Measurements from ENCODE around the gene LEO1.

LEO1 gene

DNA sequence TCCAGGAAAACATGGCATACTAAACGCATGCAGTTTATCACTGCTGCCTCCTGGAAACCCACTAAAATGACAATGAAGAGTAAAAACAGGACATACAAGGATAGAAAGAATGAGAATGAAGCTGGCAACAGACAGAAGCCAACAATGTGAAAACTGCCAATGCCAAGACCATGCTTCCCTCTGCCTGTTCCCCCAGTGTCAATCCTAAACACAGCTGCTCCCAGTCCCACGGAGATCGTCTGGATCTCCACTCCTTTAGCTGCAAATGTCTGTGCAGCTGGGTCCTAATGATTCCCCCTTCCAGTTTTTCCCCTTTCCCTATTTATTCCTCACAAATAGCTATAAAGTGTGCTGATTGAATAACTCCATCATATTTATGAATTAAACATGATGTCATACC lies 16.1 kb downstream of the LEO1 start:
- Histone ChIP-seq H3K27ac (ENCODE audit: low read depth, low read length) (no peak overlapping the region), H3K4me1 (ENCODE audit: insufficient read depth, low read length) (no peaks in the 10 kb centered on the region), H3K4me3 (ENCODE audit: low read depth in 1 of 2, low read length in 2 of 2) (no peak overlapping the region), H3K9me3 (ENCODE audit: low read length) (no peaks in the 10 kb centered on the region), H3K36me3 (ENCODE audit: insufficient read depth, low read length) (peaks cover 45% of the 10 kb centered on the region), H3K27me3 (ENCODE audit: control insufficient read depth in 1 of 2, insufficient read depth in 2 of 2, low read length in 2 of 2) (no peaks in the 10 kb centered on the region), H3K9ac (ENCODE audit: low read length) (no peak overlapping the region)

DNA sequence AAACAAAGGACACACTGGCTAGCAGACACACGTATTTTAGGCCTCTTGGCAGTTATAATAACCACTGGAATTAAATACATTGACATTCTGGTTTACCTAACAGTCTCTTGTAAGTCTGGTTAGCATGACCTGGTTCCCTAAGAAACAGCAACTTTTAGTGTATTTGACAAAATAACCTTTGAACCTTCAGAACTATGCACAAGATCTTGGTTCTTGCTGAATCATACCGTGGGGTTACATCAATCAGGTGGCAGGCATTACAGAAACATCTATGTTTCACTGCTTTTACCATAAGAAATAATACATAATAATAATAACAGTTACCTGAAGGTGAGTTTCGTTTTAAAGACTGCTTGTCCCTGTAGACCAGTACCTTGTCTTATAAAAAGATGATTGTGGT lies 18.8 kb downstream of the LEO1 start:
- Histone ChIP-seq H3K36me3 (ENCODE audit: insufficient read depth, low read length) (peaks cover 47% of the 10 kb centered on the region), H3K27me3 (ENCODE audit: control insufficient read depth in 1 of 2, insufficient read depth in 2 of 2, low read length in 2 of 2) (no peaks in the 10 kb centered on the region), H3K9me3 (ENCODE audit: low read length) (no peaks in the 10 kb centered on the region), H3K4me1 (ENCODE audit: insufficient read depth, low read length) (no peaks in the 10 kb centered on the region), H3K4me3 (ENCODE audit: low read depth in 1 of 2, low read length in 2 of 2) (no peak overlapping the region), H3K9ac (ENCODE audit: low read length) (no peak overlapping the region), H3K27ac (ENCODE audit: low read depth, low read length) (no peak overlapping the region)

DNA sequence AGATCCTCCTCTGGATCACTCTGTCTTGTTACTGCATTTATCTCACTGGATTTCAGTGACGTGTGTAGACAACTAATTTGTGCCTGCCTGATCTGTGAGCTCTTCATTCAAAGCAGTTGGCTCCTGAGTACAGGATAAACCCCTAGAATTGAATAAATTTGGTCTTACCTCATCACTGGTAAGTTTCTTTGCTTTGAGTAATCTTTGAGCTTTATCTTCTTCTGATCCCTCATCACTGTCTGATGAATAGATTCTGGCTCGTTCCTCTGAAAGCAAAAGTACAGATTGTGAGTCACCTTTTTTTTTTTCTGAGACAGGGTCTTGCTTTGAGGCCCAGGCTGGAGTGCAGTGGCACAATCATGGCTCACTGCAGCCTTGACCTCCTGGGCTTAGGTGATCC lies 24.5 kb downstream of the LEO1 start:
- Histone ChIP-seq H3K27ac (ENCODE audit: low read depth, low read length) (no peak overlapping the region), H3K27me3 (ENCODE audit: control insufficient read depth in 1 of 2, insufficient read depth in 2 of 2, low read length in 2 of 2) (no peaks in the 10 kb centered on the region), H3K36me3 (ENCODE audit: insufficient read depth, low read length) (peaks cover 40% of the 10 kb centered on the region), H3K9ac (ENCODE audit: low read length) (no peak overlapping the region), H3K9me3 (ENCODE audit: low read length) (no peaks in the 10 kb centered on the region), H3K4me1 (ENCODE audit: insufficient read depth, low read length) (no peaks in the 10 kb centered on the region), H3K4me3 (ENCODE audit: low read depth in 1 of 2, low read length in 2 of 2) (no peak overlapping the region)

- Histone ChIP-seq H3K4me1 (ENCODE audit: insufficient read depth, low read length) (no peaks in the 10 kb centered on the region), H3K27ac (ENCODE audit: low read depth, low read length) (no peak overlapping the region), H3K27me3 (ENCODE audit: control insufficient read depth in 1 of 2, insufficient read depth in 2 of 2, low read length in 2 of 2) (no peaks in the 10 kb centered on the region), H3K9ac (ENCODE audit: low read length) (no peak overlapping the region), H3K36me3 (ENCODE audit: insufficient read depth, low read length) (peaks cover 17% of the 10 kb centered on the region), H3K4me3 (ENCODE audit: low read depth in 1 of 2, low read length in 2 of 2) (no peak overlapping the region), H3K9me3 (ENCODE audit: low read length) (no peaks in the 10 kb centered on the region)
These were observed 32.4 kb downstream of the LEO1 start for GRCh38 chr15:51939216-51939615.

DNA sequence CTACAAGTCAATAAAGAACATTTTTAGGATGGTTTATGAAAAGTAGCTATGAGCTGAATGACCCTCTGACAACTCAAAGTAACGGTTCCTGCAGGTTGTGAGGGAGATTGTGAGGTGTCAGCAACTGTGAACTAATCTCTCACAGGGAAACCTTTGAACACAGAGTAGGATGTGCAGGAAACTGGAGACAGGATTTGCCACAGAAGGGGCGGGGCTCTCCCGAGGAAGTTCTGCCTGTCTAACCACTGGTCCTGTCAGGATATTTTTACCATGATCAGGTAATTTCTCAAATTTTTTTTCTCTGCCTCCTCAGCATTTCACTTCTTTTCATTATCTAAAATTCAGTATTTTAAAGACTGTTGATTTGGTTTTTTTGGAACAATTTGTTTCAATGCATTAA lies 33.3 kb downstream of the LEO1 start:
- H3K9me3 ChIP-seq (ENCODE audit: low read length): no peaks in the 10 kb centered on the region
- no peaks in the 10 kb centered on the region for H3K4me1 ChIP-seq (ENCODE audit: insufficient read depth, low read length)
- no peak overlapping the region for H3K9ac ChIP-seq (ENCODE audit: low read length)
- H3K36me3 ChIP-seq (ENCODE audit: insufficient read depth, low read length): peaks cover 17% of the 10 kb centered on the region
- H3K27ac ChIP-seq (ENCODE audit: low read depth, low read length): no peak overlapping the region
- no peaks in the 10 kb centered on the region for H3K27me3 ChIP-seq (ENCODE audit: control insufficient read depth in 1 of 2, insufficient read depth in 2 of 2, low read length in 2 of 2)
- no peak overlapping the region for H3K4me3 ChIP-seq (ENCODE audit: low read depth in 1 of 2, low read length in 2 of 2)

DNA sequence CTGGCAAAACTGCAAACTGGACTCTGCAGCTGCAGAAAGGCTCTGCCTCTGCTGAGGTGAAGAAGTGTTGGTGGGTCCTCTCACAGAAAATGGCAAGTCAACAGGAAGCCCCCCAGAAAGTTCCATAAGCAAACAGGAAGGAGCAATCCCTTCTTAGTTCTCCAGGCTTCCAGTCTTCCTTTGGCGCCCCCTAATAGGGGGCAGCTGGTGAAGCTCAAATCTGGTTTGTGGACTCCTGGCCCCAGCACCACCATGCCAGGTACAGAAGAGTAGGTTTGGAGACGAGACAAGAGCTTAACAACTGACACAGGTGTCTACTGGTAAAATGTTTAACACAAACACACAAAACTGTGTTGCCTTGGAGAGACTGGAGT lies 35.5 kb downstream of the LEO1 start:
- Histone ChIP-seq H3K9ac (ENCODE audit: low read length) (no peak overlapping the region), H3K27me3 (ENCODE audit: control insufficient read depth in 1 of 2, insufficient read depth in 2 of 2, low read length in 2 of 2) (no peaks in the 10 kb centered on the region), H3K36me3 (ENCODE audit: insufficient read depth, low read length) (peaks cover 17% of the 10 kb centered on the region), H3K4me3 (ENCODE audit: low read depth in 1 of 2, low read length in 2 of 2) (no peak overlapping the region), H3K27ac (ENCODE audit: low read depth, low read length) (no peak overlapping the region), H3K9me3 (ENCODE audit: low read length) (no peaks in the 10 kb centered on the region), H3K4me1 (ENCODE audit: insufficient read depth, low read length) (no peaks in the 10 kb centered on the region)

DNA sequence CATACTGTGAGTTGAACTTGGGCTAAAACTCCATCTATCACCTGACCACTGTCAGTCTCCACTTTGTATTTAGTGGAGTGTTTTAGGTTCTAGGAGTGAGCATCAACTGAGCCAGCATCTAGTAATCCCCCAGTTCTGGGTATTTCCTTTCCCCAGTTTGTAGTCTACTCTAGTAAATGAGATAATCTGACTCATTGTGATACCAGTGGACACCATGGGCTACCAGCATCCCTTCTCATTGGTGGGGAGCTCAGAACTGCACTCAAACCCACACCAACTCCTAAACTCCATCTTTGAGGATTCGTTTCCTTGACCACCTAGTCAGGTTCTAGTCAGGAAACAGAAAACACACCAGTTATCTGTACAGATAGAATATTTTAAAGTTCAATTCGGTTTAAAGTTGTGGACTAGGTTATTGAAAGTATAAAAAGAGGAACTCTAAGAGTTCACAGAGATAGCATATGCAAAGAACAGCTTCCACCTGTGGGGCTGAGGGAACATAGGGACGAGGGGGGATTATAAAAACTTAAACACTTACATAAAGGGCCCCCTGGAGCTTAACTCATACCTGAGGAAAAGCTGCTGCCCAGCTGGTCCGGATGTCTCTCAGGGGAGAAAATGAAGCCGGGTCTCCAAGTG lies 36.0 kb downstream of the LEO1 start:
- Histone ChIP-seq H3K27ac (ENCODE audit: low read depth, low read length) (no peak overlapping the region), H3K27me3 (ENCODE audit: control insufficient read depth in 1 of 2, insufficient read depth in 2 of 2, low read length in 2 of 2) (no peaks in the 10 kb centered on the region), H3K9me3 (ENCODE audit: low read length) (no peaks in the 10 kb centered on the region), H3K9ac (ENCODE audit: low read length) (no peak overlapping the region), H3K4me1 (ENCODE audit: insufficient read depth, low read length) (no peaks in the 10 kb centered on the region), H3K36me3 (ENCODE audit: insufficient read depth, low read length) (peaks cover 17% of the 10 kb centered on the region), H3K4me3 (ENCODE audit: low read depth in 1 of 2, low read length in 2 of 2) (no peak overlapping the region)

GRCh38 chr15:51932161-51932560 lies 39.4 kb downstream of the LEO1 start:
- Histone ChIP-seq H3K4me1 (ENCODE audit: insufficient read depth, low read length) (no peaks in the 10 kb centered on the region), H3K27me3 (ENCODE audit: control insufficient read depth in 1 of 2, insufficient read depth in 2 of 2, low read length in 2 of 2) (no peaks in the 10 kb centered on the region), H3K9me3 (ENCODE audit: low read length) (no peaks in the 10 kb centered on the region), H3K9ac (ENCODE audit: low read length) (no peak overlapping the region), H3K27ac (ENCODE audit: low read depth, low read length) (no peak overlapping the region), H3K36me3 (ENCODE audit: insufficient read depth, low read length) (peaks cover 13% of the 10 kb centered on the region), H3K4me3 (ENCODE audit: low read depth in 1 of 2, low read length in 2 of 2) (no peak overlapping the region)

GRCh38 chr15:51931638-51932037 lies 39.9 kb downstream of the LEO1 start:
- Histone ChIP-seq H3K4me1 (ENCODE audit: insufficient read depth, low read length) (no peaks in the 10 kb centered on the region), H3K36me3 (ENCODE audit: insufficient read depth, low read length) (peaks cover 12% of the 10 kb centered on the region), H3K4me3 (ENCODE audit: low read depth in 1 of 2, low read length in 2 of 2) (no peak overlapping the region), H3K9me3 (ENCODE audit: low read length) (no peaks in the 10 kb centered on the region), H3K9ac (ENCODE audit: low read length) (no peak overlapping the region), H3K27me3 (ENCODE audit: control insufficient read depth in 1 of 2, insufficient read depth in 2 of 2, low read length in 2 of 2) (no peaks in the 10 kb centered on the region), H3K27ac (ENCODE audit: low read depth, low read length) (no peak overlapping the region)

GRCh38 chr15:51931016-51931415 lies 40.6 kb downstream of the LEO1 start:
- Histone ChIP-seq H3K36me3 (ENCODE audit: insufficient read depth, low read length) (peaks cover 6% of the 10 kb centered on the region), H3K4me3 (ENCODE audit: low read depth in 1 of 2, low read length in 2 of 2) (no peak overlapping the region), H3K27ac (ENCODE audit: low read depth, low read length) (no peak overlapping the region), H3K9me3 (ENCODE audit: low read length) (no peaks in the 10 kb centered on the region), H3K27me3 (ENCODE audit: control insufficient read depth in 1 of 2, insufficient read depth in 2 of 2, low read length in 2 of 2) (no peaks in the 10 kb centered on the region), H3K4me1 (ENCODE audit: insufficient read depth, low read length) (no peaks in the 10 kb centered on the region), H3K9ac (ENCODE audit: low read length) (no peak overlapping the region)

GRCh38 chr15:51926809-51927208 lies 44.8 kb downstream of the LEO1 start:
- Histone ChIP-seq H3K4me1 (ENCODE audit: insufficient read depth, low read length) (no peaks in the 10 kb centered on the region), H3K27me3 (ENCODE audit: control insufficient read depth in 1 of 2, insufficient read depth in 2 of 2, low read length in 2 of 2) (no peaks in the 10 kb centered on the region), H3K9me3 (ENCODE audit: low read length) (no peaks in the 10 kb centered on the region), H3K36me3 (ENCODE audit: insufficient read depth, low read length) (peaks cover 24% of the 10 kb centered on the region), H3K4me3 (ENCODE audit: low read depth in 1 of 2, low read length in 2 of 2) (no peak overlapping the region), H3K9ac (ENCODE audit: low read length) (no peak overlapping the region), H3K27ac (ENCODE audit: low read depth, low read length) (no peak overlapping the region)

DNA sequence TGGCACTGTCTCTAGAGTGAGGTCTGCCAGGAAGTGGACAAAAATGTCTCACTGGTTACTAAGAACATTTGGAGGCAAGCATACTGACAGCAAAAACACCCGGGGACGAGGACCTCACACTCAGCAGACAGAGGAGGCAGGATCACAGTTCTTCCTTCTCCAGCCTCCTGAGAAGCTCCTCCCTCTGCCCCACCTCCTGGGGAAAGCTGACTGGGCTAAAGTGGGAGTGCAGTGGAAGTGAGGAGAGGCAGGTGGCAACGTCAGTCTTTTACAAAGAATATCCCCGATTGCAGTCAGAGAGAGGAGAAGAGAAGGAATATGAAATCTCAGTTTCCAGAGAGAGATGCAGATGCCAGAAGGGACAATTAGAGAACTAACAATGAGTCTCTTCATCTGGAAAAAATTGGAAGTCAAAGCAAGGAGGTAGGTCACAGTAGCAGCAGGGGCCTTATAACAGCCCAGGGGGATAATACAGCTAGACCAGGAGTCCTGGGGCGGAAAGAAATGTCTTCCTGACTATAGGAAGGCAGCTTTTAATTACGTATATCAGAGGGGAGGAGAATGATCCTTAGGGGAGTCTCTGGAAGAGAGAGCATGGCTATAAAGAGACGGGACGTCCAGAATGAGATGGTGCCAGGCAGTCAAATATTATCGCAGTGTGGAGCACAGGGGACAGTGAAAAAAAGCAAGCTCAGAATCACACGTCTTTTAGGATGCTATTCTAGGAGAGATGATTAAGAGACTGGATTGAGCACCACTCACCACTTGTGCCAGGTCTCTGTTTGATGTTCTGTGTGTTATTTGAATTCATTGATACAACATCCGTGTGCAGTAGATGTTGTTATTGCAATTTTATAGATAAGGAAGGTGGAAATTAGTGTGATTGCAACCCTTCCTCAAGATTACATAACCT lies 47.2 kb downstream of the LEO1 start:
- Histone ChIP-seq H3K9ac (ENCODE audit: low read length) (no peak overlapping the region), H3K36me3 (ENCODE audit: insufficient read depth, low read length) (peaks cover 34% of the 10 kb centered on the region), H3K4me1 (ENCODE audit: insufficient read depth, low read length) (no peaks in the 10 kb centered on the region), H3K27me3 (ENCODE audit: control insufficient read depth in 1 of 2, insufficient read depth in 2 of 2, low read length in 2 of 2) (no peaks in the 10 kb centered on the region), H3K9me3 (ENCODE audit: low read length) (no peaks in the 10 kb centered on the region), H3K27ac (ENCODE audit: low read depth, low read length) (no peak overlapping the region), H3K4me3 (ENCODE audit: low read depth in 1 of 2, low read length in 2 of 2) (no peak overlapping the region)
